MM.1S (cell line): ENCODE results near the gene RPTOR.

Experiments
- DNase-seq: peaks from one replicate; pipeline ENCODE4 v3.0.0-alpha.2; 2015
- H2AFZ ChIP-seq: fragments of 300-600 bp; sonication (generic); 2 replicates; pipeline ENCODE4 v1.6.0; 2016; ENCODE audit warnings: antibody characterized with exemption, low read length
- H3F3A ChIP-seq: fragments of 300-600 bp; sonication (generic); 2 replicates; pipeline ENCODE4 v1.6.1; 2016; ENCODE audit warnings: mild to moderate bottlenecking, antibody characterized with exemption, low read length, moderate library complexity, mixed read lengths; ENCODE audit not compliant: insufficient read depth
- H3K27ac ChIP-seq: fragments of 300-600 bp; sonication (generic); 2 replicates; pipeline ENCODE4 v1.5.1; 2016; ENCODE audit warnings: mild to moderate bottlenecking, low read length
- H3K27me3 ChIP-seq: fragments of 300-600 bp; sonication (generic); replicated peaks from 2 replicates; pipeline ENCODE4 v1.6.0; 2016; ENCODE audit warnings: low read length; ENCODE audit not compliant: insufficient read depth
- H3K36me3 ChIP-seq: fragments of 300-600 bp; sonication (generic); replicated peaks from 2 replicates; pipeline ENCODE4 v1.6.1; 2016; ENCODE audit warnings: mild to moderate bottlenecking, low read length, mixed read lengths; ENCODE audit not compliant: insufficient read depth
- H3K4me1 ChIP-seq: fragments of 300-600 bp; sonication (generic); 2 replicates; pipeline ENCODE4 v1.6.1; 2016; ENCODE audit warnings: low read length, mixed read lengths
- H3K4me2 ChIP-seq: fragments of 300-600 bp; sonication (generic); 2 replicates; pipeline ENCODE4 v1.6.0; 2016; ENCODE audit warnings: low read depth, low read length
- H3K4me3 ChIP-seq: fragments of 300-600 bp; sonication (generic); 2 replicates; pipeline ENCODE4 v1.5.1; 2016; ENCODE audit warnings: low read length, mixed read lengths
- H3K79me2 ChIP-seq: fragments of 300-600 bp; sonication (generic); 2 replicates; pipeline ENCODE4 v1.6.1; 2016; ENCODE audit warnings: mixed run types, low read length, mixed read lengths
- H3K9ac ChIP-seq: fragments of 300-600 bp; sonication (generic); 2 replicates; pipeline ENCODE4 v1.6.1; 2016; ENCODE audit warnings: low read length, mixed read lengths
- H3K9me2 ChIP-seq: fragments of 300-600 bp; sonication (generic); replicated peaks from 2 replicates; pipeline ENCODE4 v1.6.1; 2016; ENCODE audit warnings: mild to moderate bottlenecking, low read length, mixed read lengths; ENCODE audit not compliant: insufficient read depth
- H3K9me3 ChIP-seq: fragments of 300-600 bp; sonication (generic); replicated peaks from 2 replicates; pipeline ENCODE4 v1.6.1; 2016; ENCODE audit warnings: mild to moderate bottlenecking, low read length, mixed read lengths; ENCODE audit not compliant: insufficient read depth
- H4K20me1 ChIP-seq: fragments of 300-600 bp; sonication (generic); 2 replicates; pipeline ENCODE4 v1.6.1; 2016; ENCODE audit warnings: mild to moderate bottlenecking, low read length, moderate library complexity, mixed read lengths; ENCODE audit not compliant: insufficient read depth
- EZH2 ChIP-seq: fragments of 300-600 bp; sonication (generic); optimal IDR thresholded peaks from 2 replicates; pipeline ENCODE3; 2017; ENCODE audit warnings: low read depth, mild to moderate bottlenecking, antibody characterized with exemption, low read length, mixed read lengths
- EZH2phosphoT487 ChIP-seq: fragments of 300-600 bp; sonication (generic); IDR thresholded peaks from 2 replicates; pipeline ENCODE4 v1.6.1; 2018; ENCODE audit warnings: antibody characterized with exemption, low read length
- TF ChIP-seq, protein P1 (sequence below): fragments of 300-600 bp; sonication (generic); IDR thresholded peaks from 2 replicates; pipeline ENCODE4 v1.5.1; 2016; ENCODE audit warnings: antibody characterized with exemption, low read length, mixed read lengths

Gene RPTOR

DNA sequence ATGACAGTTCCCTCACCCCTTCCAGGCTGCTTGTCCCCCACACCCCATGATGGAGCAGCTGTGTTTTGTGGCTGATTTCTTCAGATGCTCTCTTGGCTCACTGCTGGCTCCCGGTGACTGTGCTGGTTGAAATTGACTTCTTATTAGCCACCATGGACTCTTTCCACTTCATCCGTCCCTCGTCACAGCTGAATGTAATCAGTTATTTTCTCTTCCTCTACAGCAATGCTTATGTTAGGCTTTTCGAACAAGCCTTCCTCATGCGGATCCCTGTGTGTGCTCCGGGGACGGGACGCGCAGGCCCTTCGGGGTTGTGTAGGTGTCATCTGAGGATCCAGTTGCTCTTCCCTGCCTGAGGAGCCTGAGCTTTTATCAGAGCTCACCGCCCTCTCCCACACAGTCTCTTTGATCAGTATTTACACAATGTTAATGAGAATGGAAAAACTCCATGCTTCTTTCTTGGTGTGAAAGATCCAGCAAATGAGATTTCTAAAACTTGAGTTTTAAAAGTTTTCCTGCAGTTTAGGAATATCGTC is 87.5 kb downstream of the RPTOR start:
- H3K9me2 ChIP-seq: no peaks in the 10 kb centered on the region
- no peaks in the 10 kb centered on the region for H3K9me3 ChIP-seq
- H3K4me2 ChIP-seq: no peak overlapping the region
- peaks cover 18% of the 10 kb centered on the region; the same call in 1 of the 2 replicates for H3K79me2 ChIP-seq
- H4K20me1 ChIP-seq: no peaks in the 10 kb centered on the region
- DNase-seq: no peak
- H3K27ac ChIP-seq: no peak overlapping the region
- no peak overlapping the region for H3K4me3 ChIP-seq
- no peaks in the 10 kb centered on the region for H3K4me1 ChIP-seq
- H3F3A ChIP-seq: no peaks in the 10 kb centered on the region
- TF ChIP-seq EZH2: no peak
- TF ChIP-seq EZH2phosphoT487: no peak
- TF ChIP-seq, protein P1, sequence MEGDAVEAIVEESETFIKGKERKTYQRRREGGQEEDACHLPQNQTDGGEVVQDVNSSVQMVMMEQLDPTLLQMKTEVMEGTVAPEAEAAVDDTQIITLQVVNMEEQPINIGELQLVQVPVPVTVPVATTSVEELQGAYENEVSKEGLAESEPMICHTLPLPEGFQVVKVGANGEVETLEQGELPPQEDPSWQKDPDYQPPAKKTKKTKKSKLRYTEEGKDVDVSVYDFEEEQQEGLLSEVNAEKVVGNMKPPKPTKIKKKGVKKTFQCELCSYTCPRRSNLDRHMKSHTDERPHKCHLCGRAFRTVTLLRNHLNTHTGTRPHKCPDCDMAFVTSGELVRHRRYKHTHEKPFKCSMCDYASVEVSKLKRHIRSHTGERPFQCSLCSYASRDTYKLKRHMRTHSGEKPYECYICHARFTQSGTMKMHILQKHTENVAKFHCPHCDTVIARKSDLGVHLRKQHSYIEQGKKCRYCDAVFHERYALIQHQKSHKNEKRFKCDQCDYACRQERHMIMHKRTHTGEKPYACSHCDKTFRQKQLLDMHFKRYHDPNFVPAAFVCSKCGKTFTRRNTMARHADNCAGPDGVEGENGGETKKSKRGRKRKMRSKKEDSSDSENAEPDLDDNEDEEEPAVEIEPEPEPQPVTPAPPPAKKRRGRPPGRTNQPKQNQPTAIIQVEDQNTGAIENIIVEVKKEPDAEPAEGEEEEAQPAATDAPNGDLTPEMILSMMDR: no peak
- H3K36me3 ChIP-seq: no peaks in the 10 kb centered on the region
- H3K9ac ChIP-seq: no peak overlapping the region
- H3K27me3 ChIP-seq: no peaks in the 10 kb centered on the region
- no peak overlapping the region for H2AFZ ChIP-seq

DNA sequence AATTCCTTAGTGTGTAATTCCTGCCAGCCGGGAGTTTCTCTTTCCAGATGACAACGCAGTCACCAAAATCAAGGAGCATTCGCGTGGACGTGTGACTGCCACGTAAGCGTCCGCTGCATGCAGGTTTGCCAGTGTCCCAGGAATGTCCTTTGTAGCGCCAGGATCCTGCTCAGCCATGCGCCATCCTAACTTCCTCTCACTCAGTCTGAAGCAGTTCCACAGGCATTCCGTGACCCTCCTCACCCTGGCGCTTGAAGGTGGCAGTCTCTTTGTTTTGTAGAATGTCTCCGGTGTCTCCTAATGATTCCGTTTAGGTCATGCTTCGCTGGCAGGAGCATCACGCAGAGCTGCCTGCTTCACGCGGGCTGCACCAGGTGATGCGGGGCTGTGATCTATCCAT is 88.6 kb downstream of the RPTOR start:
- H3K9ac ChIP-seq: no peak overlapping the region
- DNase-seq: no peak
- no peak overlapping the region for H2AFZ ChIP-seq
- H3K36me3 ChIP-seq: no peaks in the 10 kb centered on the region
- H3F3A ChIP-seq: no peaks in the 10 kb centered on the region
- H3K27ac ChIP-seq: no peak overlapping the region
- H3K27me3 ChIP-seq: no peaks in the 10 kb centered on the region
- H3K9me2 ChIP-seq: no peaks in the 10 kb centered on the region
- H4K20me1 ChIP-seq: no peaks in the 10 kb centered on the region
- H3K4me1 ChIP-seq: no peaks in the 10 kb centered on the region
- H3K9me3 ChIP-seq: no peaks in the 10 kb centered on the region
- H3K4me2 ChIP-seq: no peak overlapping the region
- H3K79me2 ChIP-seq: peaks cover 18% of the 10 kb centered on the region; the same call in 1 of the 2 replicates
- no peak for TF ChIP-seq EZH2
- no peak for TF ChIP-seq EZH2phosphoT487
- TF ChIP-seq, protein P1: no peak
- H3K4me3 ChIP-seq: no peak overlapping the region

DNA sequence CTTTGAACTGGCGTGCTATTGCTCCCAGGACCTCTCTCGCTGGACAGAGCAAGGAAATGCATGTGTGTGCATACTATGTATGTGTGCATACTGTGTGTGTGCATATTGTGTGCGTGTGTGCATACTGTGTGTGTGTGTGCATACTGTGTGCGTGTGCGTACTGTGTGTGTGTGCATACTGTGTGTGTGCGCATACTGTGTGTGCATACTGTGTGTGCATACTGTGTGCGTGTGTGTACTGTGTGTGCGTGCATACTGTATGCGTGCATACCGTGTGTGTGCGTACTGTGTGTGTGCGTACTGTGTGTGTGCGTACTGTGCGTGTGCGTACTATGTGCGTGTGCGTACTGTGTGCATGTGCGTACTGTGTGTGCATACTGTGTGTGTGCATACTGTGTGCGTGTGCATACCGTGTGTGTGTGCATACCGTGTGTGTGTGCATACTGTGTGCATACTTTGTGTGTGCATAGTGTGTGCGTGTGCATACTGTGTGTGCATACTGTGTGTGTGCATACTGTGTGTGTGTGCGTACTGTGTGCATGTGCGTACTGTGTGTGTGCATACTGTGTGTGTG is 89.4 kb downstream of the RPTOR start:
- Histone ChIP-seq H3K36me3 (no peaks in the 10 kb centered on the region), H3K27me3 (no peaks in the 10 kb centered on the region), H3K9me3 (no peaks in the 10 kb centered on the region), H3K9me2 (no peaks in the 10 kb centered on the region), H3K79me2 (peaks cover 18% of the 10 kb centered on the region; the same call in 1 of the 2 replicates), H3F3A (no peaks in the 10 kb centered on the region), H4K20me1 (no peaks in the 10 kb centered on the region), H3K27ac (no peak overlapping the region), H3K4me3 (no peak overlapping the region), H3K9ac (no peak overlapping the region), H3K4me1 (no peaks in the 10 kb centered on the region), H3K4me2 (no peak overlapping the region), H2AFZ (no peak overlapping the region)
- TF ChIP-seq, protein P1: no peak
- DNase-seq: no peak
